ENCODE data around the gene DNAL1. TPM values are rescaled to one million over a fixed set of nuclear protein-coding genes. Genes with fewer than 3 reads are reported as not detected.

The DNAL1 gene
- total RNA-seq, 1 donor from 2014 or later: 16.6 TPM

DNA sequence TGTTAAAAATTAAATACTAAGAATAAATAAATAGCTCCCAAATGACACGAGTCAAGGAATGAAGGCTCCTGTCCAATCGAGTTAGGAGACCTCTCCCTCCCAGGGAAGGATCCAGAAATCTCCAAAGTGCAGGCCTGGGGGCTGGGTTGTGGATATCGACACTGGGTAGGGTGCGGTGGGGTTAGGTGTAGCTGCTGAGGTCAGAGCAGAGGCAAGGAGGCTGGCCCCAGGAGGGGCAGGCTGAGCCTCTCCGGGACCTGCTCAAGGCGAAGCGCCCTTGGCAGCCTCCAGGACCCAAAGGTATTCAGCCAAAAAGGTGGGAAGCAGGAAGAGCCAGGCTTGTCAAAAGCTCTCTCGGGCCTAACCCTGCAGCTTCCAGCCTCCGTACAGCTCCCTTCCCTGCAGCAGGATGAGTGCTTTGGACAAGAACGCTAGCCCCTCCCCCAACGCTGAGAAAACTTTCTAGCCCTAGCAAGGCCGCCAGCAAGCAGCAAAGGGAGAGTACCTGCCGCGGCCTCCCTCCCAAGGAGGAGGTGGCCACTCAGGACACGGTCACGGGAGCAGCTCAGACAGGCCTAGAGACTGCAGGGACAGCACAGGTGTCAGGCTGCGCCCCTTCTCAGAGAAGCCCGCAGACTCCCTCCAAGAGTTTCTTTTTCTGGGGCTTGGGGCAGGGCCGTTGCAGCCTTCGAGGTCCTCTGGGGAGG lies 73.1 kb downstream of the DNAL1 start:
- H3K27ac ChIP-seq: no peak overlapping the region
- DNase-seq (peak; percentile 51), ATAC-seq (no peak)
- intact Hi-C loops (cut with DNase I): no loop called here
- peaks cover 9% of the 10 kb centered on the region for H3K4me1 ChIP-seq
- no peak overlapping the region for H3K4me3 ChIP-seq
- no peaks in the 10 kb centered on the region for H3K27me3 ChIP-seq
- peaks cover 78% of the 10 kb centered on the region for H3K36me3 ChIP-seq
- H3K9me3 ChIP-seq: no peaks in the 10 kb centered on the region
- TF ChIP-seq, protein P1, sequence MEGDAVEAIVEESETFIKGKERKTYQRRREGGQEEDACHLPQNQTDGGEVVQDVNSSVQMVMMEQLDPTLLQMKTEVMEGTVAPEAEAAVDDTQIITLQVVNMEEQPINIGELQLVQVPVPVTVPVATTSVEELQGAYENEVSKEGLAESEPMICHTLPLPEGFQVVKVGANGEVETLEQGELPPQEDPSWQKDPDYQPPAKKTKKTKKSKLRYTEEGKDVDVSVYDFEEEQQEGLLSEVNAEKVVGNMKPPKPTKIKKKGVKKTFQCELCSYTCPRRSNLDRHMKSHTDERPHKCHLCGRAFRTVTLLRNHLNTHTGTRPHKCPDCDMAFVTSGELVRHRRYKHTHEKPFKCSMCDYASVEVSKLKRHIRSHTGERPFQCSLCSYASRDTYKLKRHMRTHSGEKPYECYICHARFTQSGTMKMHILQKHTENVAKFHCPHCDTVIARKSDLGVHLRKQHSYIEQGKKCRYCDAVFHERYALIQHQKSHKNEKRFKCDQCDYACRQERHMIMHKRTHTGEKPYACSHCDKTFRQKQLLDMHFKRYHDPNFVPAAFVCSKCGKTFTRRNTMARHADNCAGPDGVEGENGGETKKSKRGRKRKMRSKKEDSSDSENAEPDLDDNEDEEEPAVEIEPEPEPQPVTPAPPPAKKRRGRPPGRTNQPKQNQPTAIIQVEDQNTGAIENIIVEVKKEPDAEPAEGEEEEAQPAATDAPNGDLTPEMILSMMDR (IDR thresholded peaks at IDR 0.05): no peak

GRCh38 chr14:73718418-73719251 lies 73.8 kb downstream of the DNAL1 start:
- Histone ChIP-seq H3K36me3 (peaks cover 85% of the 10 kb centered on the region), H3K4me3 (no peak overlapping the region), H3K27me3 (no peaks in the 10 kb centered on the region), H3K27ac (no peak overlapping the region), H3K9me3 (no peaks in the 10 kb centered on the region), H3K4me1 (peaks cover 17% of the 10 kb centered on the region)
- no peak for ATAC-seq
- TF ChIP-seq, protein P1 (IDR thresholded peaks at IDR 0.05): no peak
- intact Hi-C loops (cut with DNase I): no loop called here
- DNase-seq: peak; percentile 54

GRCh38 chr14:73719361-73719760 lies 74.6 kb downstream of the DNAL1 start:
- intact Hi-C loops (cut with DNase I): no loop called here
- TF ChIP-seq, protein P1 (IDR thresholded peaks at IDR 0.05): no peak
- no peaks in the 10 kb centered on the region for H3K27me3 ChIP-seq
- no peak overlapping the region for H3K4me3 ChIP-seq
- H3K36me3 ChIP-seq: peaks cover 92% of the 10 kb centered on the region
- H3K27ac ChIP-seq: no peak overlapping the region
- ATAC-seq (no peak), DNase-seq (no peak)
- H3K9me3 ChIP-seq: no peaks in the 10 kb centered on the region
- peaks cover 24% of the 10 kb centered on the region for H3K4me1 ChIP-seq

DNA sequence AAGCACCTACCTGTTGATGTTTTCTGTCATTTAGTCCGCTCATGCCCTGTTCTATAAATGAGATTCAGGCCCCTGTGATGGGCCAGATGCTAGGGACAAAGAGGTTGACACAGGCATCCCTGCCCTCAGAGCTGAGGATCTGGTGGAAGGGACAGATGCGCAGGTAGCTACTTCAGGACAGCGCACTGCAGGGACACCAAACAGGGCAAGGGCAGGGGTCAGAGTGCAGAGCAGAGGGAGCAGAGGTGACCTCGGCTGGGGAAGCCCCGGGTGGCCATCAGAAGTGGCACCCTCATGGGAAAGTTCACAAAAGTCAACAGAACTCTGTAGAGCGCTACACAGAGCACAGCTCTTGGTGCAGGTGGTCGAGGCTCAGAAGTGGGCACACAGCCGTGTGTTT lies 75.0 kb downstream of the DNAL1 start:
- no peaks in the 10 kb centered on the region for H3K9me3 ChIP-seq
- TF ChIP-seq, protein P1 (IDR thresholded peaks at IDR 0.05): no peak
- no peak for DNase-seq
- no peak overlapping the region for H3K27ac ChIP-seq
- peaks cover 25% of the 10 kb centered on the region for H3K4me1 ChIP-seq
- H3K27me3 ChIP-seq: no peaks in the 10 kb centered on the region
- intact Hi-C loops (cut with DNase I): no loop called here
- H3K36me3 ChIP-seq: peaks cover 97% of the 10 kb centered on the region
- no peak for ATAC-seq
- no peak overlapping the region for H3K4me3 ChIP-seq

DNA sequence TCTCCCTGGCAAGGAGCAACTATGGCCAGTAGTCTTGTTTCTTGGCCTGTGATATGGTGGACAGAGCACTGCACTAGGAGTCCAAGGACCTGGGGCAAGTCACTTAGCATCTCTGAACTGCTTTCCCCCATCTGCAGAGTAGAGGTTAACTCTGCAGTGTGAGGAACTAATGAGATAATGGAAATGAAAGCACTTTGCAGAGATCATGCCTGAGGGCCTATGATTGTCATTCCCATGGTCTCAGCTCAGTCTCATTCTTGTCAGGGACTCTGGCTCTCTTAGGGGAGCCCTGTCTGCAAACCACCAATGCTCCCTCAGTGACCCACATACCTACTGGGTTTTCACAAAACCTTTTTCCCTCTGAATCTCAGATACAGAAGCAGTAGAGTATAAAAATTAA lies 75.8 kb downstream of the DNAL1 start:
- H3K4me3 ChIP-seq: no peak overlapping the region
- H3K9me3 ChIP-seq: no peaks in the 10 kb centered on the region
- ATAC-seq (no peak), DNase-seq (no peak)
- TF ChIP-seq, protein P1 (IDR thresholded peaks at IDR 0.05): no peak
- no peaks in the 10 kb centered on the region for H3K27me3 ChIP-seq
- H3K4me1 ChIP-seq: peaks cover 34% of the 10 kb centered on the region
- intact Hi-C loops (cut with DNase I): no loop called here
- no peak overlapping the region for H3K27ac ChIP-seq
- H3K36me3 ChIP-seq: peaks cover 99% of the 10 kb centered on the region
